GM19468 (cell line): Measurements from ENCODE around the gene NRXN3.

ENCODE experiments used
- ATAC-seq: cut with Tn5 transposase; IDR thresholded peaks from one replicate; pipeline ENCODE4 v1.9.1; 2021; ENCODE audit warnings: mild to moderate bottlenecking, moderate library complexity, moderate number of reproducible peaks; ENCODE audit not compliant: unreplicated experiment; ENCODE audit errors: extremely low read depth

Gene NRXN3

DNA sequence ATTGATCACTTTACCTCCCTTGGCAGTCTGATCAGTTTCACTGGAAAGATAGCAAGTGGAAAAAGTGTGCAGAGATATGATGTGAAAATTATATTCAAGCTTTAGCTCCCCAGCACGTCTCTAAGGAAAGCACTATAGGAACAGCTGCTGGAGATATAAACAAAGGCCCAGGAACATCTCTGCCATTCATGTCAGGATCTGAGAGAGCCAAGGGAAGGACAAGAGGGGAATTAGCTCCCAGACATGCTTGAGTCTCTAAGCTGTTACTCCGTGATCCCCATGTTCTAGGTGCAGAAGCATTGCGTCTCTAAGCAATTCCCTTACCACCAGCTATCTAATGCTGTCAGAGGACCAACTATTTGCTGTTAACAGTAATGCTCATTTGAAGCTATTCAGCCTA, 1341.0 kb downstream of the NRXN3 start:
- no peak for ATAC-seq

DNA sequence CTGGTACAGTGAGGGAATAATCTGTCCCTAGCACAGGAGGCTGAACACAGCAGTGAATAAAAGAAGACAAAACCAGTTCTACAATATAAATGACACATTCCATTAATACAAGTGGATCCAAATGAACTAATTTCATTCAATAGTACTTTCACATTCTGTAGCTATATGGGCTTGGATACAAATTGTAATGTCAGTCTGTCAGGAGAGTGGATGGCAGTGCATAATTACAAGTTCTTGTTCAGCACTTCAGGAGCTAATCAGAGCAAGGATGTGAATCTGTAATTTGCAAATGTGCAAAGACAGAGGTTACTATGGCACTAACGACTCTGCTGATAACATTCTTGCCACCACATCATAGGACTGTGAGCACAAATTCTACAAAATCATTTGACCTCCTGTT, 1343.3 kb downstream of the NRXN3 start:
- ATAC-seq, result no peak

DNA sequence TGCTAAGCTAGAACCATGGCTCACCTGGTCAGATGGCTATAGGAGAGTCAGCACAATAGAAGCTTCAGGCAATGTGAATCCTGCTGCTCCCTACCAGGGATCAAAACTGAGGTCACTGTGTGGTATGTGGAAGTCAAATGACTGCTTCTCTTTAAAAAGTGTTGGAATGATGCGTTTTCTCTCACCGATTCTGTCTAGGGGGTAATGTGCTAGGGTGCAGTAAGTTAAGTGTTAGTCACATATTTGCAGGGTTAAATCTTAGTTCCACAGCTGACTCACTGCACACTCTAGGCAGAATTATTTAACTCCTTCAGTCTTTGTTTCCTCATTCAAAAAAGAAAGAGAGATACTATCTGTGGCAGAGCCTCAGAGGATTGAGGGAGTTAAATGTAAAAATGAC, 1344.5 kb downstream of the NRXN3 start:
- no peak for ATAC-seq

DNA sequence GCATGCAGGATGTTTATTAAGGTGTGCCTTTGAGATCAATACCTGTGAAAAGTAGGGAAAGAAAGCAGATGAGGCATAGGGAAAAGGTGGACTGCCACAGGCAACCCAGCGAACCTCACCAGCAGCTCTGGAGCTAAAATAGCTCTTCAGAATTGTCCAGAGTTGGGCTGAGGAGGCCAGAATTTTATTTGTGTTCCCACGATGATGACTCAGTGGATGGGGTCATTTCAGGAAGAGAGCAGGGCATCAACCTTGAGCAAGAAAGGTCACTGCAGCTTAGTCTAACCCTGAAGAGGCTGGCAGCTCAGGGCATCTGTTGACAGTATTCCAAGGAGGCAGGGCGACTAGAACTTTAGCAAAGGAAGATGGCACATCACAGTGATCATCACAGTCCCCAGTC, 1345.0 kb downstream of the NRXN3 start:
- no peak for ATAC-seq

DNA sequence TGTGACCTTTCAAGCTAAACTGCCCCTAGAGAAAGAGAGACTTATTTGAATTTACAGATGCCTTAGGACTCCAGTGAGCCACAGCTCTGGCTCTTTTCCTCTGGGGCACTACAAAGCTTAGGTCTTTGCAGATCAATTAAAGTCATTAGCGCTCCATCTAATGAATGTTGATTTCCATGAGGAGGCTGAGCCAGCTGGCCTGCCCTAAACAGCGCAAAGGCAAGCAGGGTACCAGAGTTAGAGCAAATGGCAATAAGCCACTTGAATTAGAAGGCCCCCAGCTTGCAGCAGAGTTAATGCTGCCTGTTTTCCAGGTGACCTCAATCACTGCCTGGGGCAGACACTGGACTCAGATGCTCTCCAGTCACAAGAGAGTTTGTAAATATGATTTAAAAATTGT, 1345.8 kb downstream of the NRXN3 start:
- ATAC-seq, result no peak

DNA sequence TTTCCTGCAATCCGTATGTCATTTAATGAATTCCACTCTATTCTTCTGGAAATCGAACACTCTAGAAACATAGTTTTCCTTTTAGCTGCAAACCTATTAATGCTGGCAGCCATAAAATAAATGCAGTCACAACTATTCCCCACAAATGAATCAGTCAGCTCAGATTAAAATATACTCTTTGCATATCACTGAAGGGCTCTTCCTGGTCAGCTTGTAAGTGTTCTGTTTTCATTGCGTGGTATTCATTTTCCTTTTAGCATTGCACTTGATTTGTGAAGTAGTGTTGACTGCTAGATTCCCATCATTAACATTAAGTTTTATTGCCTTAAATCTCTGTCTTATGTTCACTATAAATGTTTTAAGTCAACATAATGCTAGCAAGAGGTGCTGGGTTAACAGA, 1355.2 kb downstream of the NRXN3 start:
- ATAC-seq, result no peak

DNA sequence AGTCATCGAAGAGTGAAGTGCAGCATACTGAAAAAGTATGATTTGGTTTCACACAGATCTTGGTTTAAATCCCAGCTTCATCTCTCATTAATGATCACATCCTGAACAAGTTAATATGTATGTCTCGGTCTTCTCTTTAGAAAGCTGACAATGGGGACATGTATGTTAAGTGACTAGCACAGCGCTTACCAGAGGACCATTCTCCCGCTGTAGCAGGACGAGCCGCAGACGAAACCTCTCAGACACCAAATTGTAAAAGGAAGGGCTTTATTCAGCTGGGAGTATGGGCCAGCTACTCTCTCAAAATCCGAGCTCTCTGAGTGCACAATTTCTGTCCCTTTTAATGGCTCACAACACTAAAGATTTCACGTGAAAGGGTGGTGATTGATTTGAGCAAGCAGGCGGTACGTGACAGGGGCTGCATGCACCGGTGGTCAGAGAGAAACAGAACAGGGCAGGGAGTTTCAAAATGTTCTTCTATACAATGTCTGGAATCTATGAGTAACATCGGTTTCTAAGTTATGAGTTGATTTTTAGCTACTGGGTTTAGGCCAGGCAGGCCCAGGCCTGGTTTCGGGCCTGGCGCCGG, 1358.7 kb downstream of the NRXN3 start:
- no peak for ATAC-seq

DNA sequence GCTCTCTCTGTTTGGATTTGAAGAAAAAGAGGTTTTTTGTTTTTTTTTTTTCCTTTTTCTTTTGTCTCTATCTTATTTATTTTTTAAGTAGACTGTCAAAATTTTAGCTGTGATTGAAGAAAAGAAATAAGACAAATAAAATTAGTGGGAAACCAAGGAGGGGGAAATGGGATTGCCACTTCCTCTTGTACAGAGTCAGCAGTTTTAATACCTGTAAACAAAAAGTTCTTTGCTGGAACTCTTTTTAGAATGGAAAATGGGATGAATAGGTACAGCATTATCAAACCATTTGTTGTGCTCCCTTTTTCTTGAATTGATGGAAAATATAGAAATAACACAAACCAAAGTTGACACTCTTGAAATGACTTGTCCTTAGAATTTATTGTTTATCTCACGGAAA, 1360.4 kb downstream of the NRXN3 start:
- no peak for ATAC-seq

DNA sequence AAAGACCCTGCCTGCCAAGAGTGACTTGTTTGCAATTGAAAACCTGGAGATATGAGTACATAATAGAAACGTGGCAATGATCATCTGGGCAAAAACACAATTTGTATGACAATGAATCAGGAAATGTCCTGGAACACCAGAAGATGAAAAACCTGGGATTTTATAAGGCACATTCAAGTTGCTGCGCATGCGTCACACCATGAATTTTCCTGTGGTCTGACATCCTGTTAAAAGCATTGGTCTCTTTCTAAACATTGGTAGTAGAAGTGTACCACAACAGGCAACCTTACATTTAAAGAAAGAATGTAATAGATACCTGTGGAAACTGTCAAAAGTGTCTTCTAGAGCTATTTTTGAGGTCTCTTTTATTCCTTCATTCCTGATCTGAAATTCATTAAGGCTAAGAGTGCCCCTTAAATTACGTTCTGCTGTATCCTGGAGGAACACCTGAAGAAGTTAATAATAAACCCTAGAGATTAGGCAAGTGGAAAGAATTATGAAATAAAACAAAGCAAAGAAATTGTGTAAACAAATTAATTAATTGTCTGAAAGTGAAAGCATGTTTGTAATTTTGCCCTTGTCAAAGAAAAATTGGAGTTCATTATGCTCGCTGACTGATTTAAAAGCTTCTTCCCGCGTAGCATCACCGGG, 1364.7 kb downstream of the NRXN3 start:
- ATAC-seq, result no peak

DNA sequence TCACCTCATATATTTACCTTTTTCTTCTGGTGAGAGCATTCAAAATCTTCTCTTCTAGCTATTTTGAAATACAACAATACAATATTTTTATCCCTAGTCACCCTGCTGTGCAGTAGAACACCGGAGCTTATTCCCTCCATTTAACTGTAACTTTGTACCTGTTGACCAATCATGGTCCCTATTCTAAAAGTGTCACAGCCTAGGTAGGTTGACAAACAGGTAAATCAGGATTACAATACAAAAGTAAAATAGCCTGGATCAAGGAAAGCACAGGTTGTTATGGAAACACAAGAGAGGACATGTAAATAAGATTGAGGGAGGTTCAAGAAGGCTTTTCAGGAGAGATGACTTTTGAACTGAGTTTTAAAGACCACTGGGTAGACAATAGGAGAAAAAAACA, 1370.2 kb downstream of the NRXN3 start:
- ATAC-seq, result no peak

DNA sequence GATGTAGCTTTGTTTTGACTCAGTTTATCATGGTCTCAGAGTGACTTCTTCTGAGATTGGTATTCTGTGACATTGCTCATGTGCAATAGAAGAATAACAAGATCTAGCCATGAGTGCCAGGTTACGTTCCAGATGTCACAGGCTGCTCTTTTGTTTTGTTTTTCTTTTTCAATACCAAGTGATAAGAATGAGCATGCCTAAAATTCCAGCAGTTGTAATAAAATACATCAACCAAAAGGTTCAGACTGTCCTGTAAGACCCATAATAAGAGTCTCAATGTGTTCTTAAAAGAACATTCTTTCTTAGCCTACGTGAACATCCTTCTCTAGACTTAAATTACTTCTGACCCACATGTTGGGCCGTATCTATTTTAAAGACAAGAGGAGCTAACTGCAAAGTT, 1371.9 kb downstream of the NRXN3 start:
- ATAC-seq, result no peak

DNA sequence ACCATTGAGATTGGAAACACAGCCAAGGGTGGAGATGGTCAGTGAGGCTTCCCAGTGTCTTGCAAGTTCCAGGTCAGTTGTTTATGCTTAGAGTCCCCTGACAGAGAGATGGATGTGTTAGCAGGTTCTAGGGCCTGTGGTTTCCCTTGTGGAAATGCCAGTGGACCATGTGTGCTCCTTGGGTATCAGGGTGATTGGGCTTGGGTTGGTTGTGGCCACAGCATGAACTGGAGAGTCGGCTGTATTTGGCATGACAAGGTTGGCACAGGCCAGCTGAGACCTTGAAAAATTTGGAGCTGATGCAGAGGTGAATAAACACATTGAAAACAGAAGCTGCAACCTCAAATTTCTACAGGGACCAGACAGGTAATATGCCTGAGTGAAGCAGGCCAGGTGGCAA, 1373.2 kb downstream of the NRXN3 start:
- no peak for ATAC-seq

DNA sequence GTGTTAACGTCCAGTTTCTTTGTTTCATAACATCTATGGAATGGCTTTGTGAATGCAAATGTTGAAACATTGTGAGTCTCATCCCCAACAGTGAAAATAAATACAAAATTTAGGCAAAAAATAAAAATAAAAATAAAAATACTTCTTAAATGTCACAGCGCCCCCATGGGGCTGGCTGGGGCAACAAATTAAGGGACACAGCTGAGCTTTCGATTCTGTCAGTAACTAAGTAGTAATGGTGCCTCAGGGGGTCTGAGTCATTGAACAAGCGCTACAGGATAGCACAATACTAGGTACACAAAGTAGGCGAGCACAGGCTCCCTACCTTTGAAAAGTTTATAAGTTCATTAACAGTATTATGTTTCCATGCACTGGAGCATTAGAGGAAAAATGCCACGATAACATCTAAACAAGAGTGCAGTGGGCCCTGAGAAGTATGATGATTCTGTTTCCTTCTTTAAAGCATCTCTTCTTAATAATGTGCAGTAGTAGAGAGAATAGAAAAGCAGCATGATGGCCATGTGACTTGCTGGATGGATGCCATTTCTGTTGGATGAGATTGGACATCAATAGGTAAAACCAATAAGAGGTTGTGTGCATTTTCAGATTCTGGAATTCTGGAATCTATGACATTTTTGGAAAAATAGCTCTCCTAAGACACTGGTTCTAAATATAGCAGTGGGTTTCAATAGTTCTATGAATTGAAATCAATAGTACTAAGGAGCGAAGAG, 1374.0 kb downstream of the NRXN3 start:
- no peak for ATAC-seq

DNA sequence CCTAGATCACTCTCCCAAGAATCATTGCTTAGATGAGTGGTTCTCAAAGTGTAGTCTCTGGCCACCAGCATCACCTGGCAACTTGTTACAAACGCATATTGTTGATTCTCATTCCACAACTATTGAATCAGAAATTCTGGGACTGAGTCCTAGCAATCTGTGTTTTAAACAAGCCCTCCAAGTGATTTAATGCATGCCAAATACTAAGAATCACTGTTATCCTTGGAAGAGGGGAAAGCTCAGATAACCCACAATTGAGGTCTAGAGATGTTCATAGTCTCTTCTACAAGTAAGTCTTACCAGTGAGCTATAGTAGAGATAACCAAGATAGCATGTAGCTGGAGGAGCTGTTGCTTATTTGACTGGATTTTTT, 1374.5 kb downstream of the NRXN3 start:
- ATAC-seq, result no peak

DNA sequence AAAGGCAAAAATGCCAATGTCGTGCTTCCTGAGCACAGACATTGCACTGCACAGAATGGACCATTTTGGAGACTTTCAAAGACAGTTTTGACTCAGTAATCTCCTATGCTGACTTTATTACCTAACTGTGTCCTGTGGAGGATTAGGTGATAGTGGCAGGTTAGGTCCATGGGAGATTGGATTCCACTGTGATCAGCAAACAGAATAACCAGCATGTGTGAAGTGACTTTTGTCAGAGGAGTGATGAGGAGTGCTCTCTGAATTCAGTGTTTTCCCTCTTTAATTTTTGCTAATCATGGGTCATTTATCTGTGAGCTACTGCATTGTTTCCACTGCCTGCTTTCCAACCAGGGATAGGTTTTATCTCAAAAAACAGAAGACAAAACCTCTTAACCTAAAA, 1378.7 kb downstream of the NRXN3 start:
- ATAC-seq, result no peak

DNA sequence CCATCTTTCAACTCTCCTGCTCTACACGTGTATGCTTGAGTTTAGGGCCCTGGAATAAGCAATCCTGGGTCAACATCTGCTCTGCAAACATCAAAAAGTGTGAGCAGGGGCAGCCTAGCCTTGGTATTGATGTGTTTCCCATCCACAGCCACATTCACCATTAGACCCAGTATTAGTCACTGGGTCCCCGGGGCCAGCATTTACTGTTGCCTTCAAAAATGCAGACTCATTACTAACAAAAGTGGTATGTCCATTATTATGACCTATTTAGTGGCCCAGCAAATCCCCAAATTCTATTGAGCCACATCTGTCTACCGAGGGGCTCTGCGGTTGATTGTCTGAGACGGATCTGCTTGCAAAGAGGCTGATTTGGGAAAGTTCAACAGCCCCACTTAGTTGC, 1379.3 kb downstream of the NRXN3 start:
- no peak for ATAC-seq

DNA sequence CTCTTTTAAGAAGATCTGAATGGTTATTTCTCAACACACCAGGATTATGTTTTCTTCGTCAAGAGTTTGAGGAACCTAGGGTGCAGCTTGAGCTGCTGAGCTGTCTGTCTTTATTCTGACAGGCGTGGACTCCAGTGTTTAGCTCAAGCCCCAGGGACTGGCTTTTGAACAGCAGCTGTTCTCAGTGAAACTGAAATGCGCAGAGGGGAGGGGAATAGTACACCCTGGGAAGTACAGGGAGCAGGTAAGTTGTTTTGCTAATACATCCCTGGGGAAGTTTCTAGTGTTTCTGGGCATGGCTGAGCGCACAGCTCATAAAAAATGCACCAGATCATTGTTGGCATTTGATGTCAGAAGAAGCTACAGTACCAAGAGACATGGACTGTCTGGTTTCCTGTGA, 1381.3 kb downstream of the NRXN3 start:
- ATAC-seq, result no peak

DNA sequence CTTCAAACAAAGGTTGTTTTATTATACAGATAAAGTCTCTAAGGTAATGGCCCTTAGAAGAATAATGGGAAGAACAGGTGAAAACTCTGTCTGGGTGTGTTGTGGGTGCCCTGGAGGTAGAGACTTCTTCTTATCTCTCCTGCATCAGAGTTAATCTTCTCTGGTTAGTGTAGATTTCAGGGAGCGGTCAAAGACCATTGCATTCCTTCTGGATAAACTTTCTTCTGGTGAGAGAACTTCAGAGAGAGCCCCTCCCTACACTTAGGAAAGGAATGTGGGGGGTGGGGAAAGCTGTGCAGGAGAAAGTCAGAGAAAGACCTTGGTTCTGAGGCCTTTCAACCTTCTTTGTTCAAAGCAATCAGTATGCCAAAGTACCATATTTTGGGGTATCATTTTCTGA, 1382.6 kb downstream of the NRXN3 start:
- ATAC-seq, result no peak

DNA sequence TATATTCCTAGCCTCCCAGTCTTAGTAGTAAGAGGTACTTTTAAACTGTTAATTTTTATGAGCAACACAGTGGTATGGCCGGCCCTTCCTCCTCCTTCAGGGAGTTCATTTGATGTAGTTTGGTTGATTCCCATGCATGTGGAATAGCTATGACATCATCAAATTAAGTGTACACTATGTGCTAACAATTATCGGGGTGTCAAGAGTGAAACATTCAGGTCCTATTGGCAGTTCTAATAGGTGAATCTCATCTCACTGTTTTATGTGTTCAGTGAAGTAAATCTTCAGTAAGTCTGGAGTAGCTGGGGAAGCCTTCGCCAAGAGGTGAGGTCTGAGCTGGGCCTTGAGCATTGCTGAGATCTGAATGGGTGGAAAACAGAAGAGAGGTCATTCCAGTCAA, 1384.6 kb downstream of the NRXN3 start:
- no peak for ATAC-seq

DNA sequence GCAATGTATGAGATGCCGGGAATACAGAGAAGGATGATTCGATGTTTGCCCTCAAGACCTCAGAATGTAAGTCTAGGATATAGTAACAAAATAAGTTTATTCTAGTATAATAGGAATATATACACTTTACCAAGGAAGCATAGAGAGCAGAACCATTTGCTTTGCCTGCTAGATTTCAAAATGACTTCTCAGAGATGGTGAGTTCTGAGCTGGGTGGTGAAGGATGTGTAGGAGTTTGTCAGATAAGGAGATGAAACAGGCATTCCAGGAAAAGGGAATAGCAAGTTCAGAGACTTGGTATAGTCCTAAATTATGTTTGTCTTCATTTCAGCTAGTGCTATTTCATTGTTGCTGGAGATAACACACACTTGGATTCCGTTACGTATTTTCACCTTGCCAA, 1385.3 kb downstream of the NRXN3 start:
- no peak for ATAC-seq

DNA sequence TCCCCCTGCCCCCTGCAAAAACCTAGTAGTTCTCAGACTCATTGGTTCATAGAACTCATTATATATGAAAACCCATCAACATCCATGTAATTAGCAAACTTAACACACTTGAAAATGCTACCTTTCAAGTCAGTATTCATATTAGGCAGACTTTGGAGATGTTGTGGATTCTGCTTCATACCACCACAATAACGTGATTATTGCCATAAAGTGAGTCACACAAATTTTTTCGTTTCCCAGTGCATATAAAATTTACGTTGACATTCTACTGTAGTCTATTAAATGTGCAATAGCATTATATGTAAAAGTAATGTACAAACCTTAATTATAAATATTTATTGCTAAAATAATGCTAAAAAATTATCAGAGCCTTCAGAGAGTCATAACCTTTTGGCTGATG, 1387.1 kb downstream of the NRXN3 start:
- no peak for ATAC-seq

DNA sequence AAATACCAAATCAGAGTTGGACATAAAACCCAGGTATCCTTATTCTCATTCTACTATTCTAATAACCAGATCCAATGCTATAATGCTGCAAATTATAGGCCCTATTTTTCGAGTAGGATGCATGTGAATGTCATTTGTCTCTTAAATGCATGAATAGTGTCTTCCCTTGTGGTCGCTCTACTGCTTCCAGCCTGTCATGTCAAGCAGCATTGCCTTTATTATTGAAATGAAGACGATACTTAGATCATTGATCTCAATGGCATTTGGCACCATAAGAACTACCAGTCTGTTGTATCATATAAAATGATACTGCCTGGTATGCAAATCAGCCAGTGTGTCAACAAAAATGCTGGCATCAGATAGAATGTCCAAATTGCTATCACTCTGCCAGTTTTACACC, 1392.0 kb downstream of the NRXN3 start:
- no peak for ATAC-seq
